SU-DHL-6 (cell line): ENCODE results near the gene DCLRE1C.
"Not testable (repeated sequence)": the region's sequence is repeated elsewhere in the genome, so short reads cannot be mapped to it uniquely, and the experiment has no call there.

Source experiments
- H2AFZ ChIP-seq: fragments of 200-600 bp; sonication (generic); 2 replicates; pipeline ENCODE4 v1.6.1; 2014; ENCODE audit warnings: low read depth, mild to moderate bottlenecking, moderate library complexity, mixed read lengths, antibody characterized with exemption, low read length; ENCODE audit not compliant: severe bottlenecking
- H3F3A ChIP-seq: fragments of 200-600 bp; shearing (Covaris generic); 2 replicates; pipeline ENCODE4 v1.6.0; 2016; ENCODE audit warnings: antibody characterized with exemption, mild to moderate bottlenecking; ENCODE audit not compliant: insufficient read depth
- H3K27ac ChIP-seq: fragments of 200-600 bp; sonication (generic); 2 replicates; pipeline ENCODE4 v1.5.1; 2016; ENCODE audit warnings: low read depth, mild to moderate bottlenecking, low read length, moderate library complexity, mixed read lengths
- H3K27me3 ChIP-seq: fragments of 200-600 bp; sonication (generic), shearing (Covaris generic); 2 replicates; pipeline ENCODE4 v1.6.0; 2014; ENCODE audit warnings: mild to moderate bottlenecking, low read length
- H3K36me3 ChIP-seq: fragments of 200-600 bp; sonication (generic); 2 replicates; pipeline ENCODE4 v1.6.1; 2014; ENCODE audit warnings: mild to moderate bottlenecking, low read length, mixed read lengths
- H3K4me2 ChIP-seq: fragments of 300-600, 200-600 bp; shearing (Covaris generic), sonication (generic); 2 replicates; pipeline ENCODE4 v1.6.0; 2014; ENCODE audit warnings: low read length, low read depth, mild to moderate bottlenecking; ENCODE audit not compliant: poor library complexity, severe bottlenecking
- H3K4me3 ChIP-seq: fragments of 200-600 bp; sonication (generic); 2 replicates; pipeline ENCODE4 v1.5.1; 2014; ENCODE audit warnings: antibody characterized with exemption, low read length, mild to moderate bottlenecking, mixed read lengths; ENCODE audit not compliant: insufficient read depth, poor library complexity, severe bottlenecking
- H3K79me2 ChIP-seq: fragments of 200-600 bp; sonication (generic); 2 replicates; pipeline ENCODE4 v1.6.1; 2014; ENCODE audit warnings: mild to moderate bottlenecking, low read length, moderate library complexity; ENCODE audit not compliant: insufficient read depth
- H3K9ac ChIP-seq: fragments of 200-600 bp; sonication (generic); 2 replicates; pipeline ENCODE4 v1.7.0; 2014; ENCODE audit warnings: mild to moderate bottlenecking, low read length
- H3K9me2 ChIP-seq: fragments of 200-600 bp; sonication (generic); replicated peaks from 2 replicates; pipeline ENCODE4 v1.6.1; 2014; ENCODE audit warnings: low read length; ENCODE audit not compliant: insufficient read depth
- H3K9me3 ChIP-seq: fragments of 200-600 bp; sonication (generic); 2 replicates; pipeline ENCODE4 v1.6.1; 2014; ENCODE audit warnings: low read length, mixed read lengths; ENCODE audit not compliant: insufficient read depth
- H4K20me1 ChIP-seq: fragments of 200-600 bp; sonication (generic); 2 replicates; pipeline ENCODE4 v1.6.1; 2014; ENCODE audit warnings: low read depth, mild to moderate bottlenecking, antibody characterized with exemption, low read length, moderate library complexity, mixed read lengths
- CTCF ChIP-seq: fragments of 200-600 bp; sonication (generic); IDR thresholded peaks from one replicate; pipeline ENCODE4 v1.5.1; 2017; ENCODE audit warnings: antibody characterized with exemption, mild to moderate bottlenecking, low read length, moderate library complexity; ENCODE audit not compliant: insufficient read depth, poor library complexity, severe bottlenecking
- EZH2phosphoT487 ChIP-seq: fragments of 200-600 bp; sonication (generic), shearing (Covaris generic); conservative IDR thresholded peaks from 2 replicates; pipeline ENCODE4 v1.6.1; 2018; ENCODE audit warnings: mild to moderate bottlenecking, antibody characterized with exemption, low read length, moderate library complexity, mixed read lengths

The DCLRE1C gene

GRCh38 chr10:14873090-14873760, 80.7 kb downstream of the DCLRE1C start:
- Histone ChIP-seq H4K20me1 (no peaks in the 10 kb centered on the region), H3K27ac (no peak overlapping the region), H3K9me2 (no peaks in the 10 kb centered on the region), H3F3A (peaks cover 26% of the 10 kb centered on the region), H3K79me2 (peaks cover 21% of the 10 kb centered on the region), H3K27me3 (no peaks in the 10 kb centered on the region), H2AFZ (no peak overlapping the region), H3K36me3 (peaks cover 28% of the 10 kb centered on the region), H3K9ac (no peak overlapping the region), H3K4me2 (no peak overlapping the region), H3K9me3 (no peaks in the 10 kb centered on the region), H3K4me3 (no peak overlapping the region)
- no peak for TF ChIP-seq CTCF
- TF ChIP-seq EZH2phosphoT487: no peak

DNA sequence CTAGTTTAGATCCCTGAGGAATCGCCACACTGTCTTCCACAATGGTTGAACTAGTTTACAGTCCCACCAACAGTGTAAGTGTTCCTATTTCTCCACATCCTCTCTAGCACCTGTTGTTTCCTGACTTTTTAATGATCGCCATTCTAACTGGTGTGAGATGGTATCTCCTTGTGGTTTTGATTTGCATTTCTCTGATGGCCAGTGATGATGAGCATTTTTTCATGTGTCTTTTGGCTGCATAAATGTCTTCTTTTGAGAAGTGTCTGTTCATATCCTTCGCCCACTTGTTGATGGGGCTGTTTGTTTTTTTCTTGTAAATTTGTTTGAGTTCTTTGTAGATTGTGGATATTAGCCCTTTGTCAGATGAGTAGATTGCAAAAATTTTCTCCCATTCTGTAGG, 89.0 kb downstream of the DCLRE1C start:
- not testable (repeated sequence) for H3K9ac ChIP-seq, H4K20me1 ChIP-seq, H3K9me3 ChIP-seq, H3K4me2 ChIP-seq, H3K79me2 ChIP-seq, H3K27me3 ChIP-seq, H3K4me3 ChIP-seq, H3K27ac ChIP-seq, H2AFZ ChIP-seq, H3K9me2 ChIP-seq
- H3K36me3 ChIP-seq: peaks cover 23% of the 10 kb centered on the region; the same call in 1 of the 2 replicates
- H3F3A ChIP-seq: peaks cover 10% of the 10 kb centered on the region; the same call in 1 of the 2 replicates

DNA sequence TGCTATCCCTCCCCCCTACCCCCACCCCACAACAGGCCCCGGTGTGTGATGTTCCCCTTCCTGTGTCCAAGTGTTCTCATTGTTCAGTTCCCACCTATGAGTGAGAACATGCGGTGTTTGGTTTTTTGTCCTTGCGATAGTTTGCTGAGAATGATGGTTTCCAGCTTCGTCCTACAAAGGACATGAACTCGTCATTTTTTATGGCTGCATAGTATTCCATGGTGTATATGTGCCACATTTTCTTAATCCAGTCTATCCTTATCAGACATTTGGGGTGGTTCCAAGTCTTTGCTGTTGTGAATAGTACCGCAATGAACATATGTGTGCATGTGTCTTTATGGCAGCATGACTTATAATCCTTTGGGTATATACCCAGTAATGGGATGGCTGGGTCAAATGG, 89.4 kb downstream of the DCLRE1C start:
- H3K9ac ChIP-seq, H4K20me1 ChIP-seq, H3K4me2 ChIP-seq, H3K4me3 ChIP-seq, H3K27me3 ChIP-seq, H3K27ac ChIP-seq, H2AFZ ChIP-seq, H3K9me3 ChIP-seq, H3K79me2 ChIP-seq, H3K9me2 ChIP-seq: not testable (repeated sequence)
- Histone ChIP-seq H3F3A (peaks cover 10% of the 10 kb centered on the region; the same call in 1 of the 2 replicates), H3K36me3 (peaks cover 19% of the 10 kb centered on the region; the same call in 1 of the 2 replicates)

GRCh38 chr10:14860791-14861190, 93.1 kb downstream of the DCLRE1C start:
- Histone ChIP-seq H3K27ac (no peak overlapping the region), H3K9me3 (no peaks in the 10 kb centered on the region), H3K79me2 (no peaks in the 10 kb centered on the region), H3K9ac (no peak overlapping the region), H3K36me3 (peaks cover 10% of the 10 kb centered on the region; the same call in 1 of the 2 replicates), H3K27me3 (no peaks in the 10 kb centered on the region), H4K20me1 (no peaks in the 10 kb centered on the region), H2AFZ (no peak overlapping the region), H3K9me2 (no peaks in the 10 kb centered on the region), H3K4me3 (no peak overlapping the region), H3K4me2 (no peak overlapping the region), H3F3A (no peaks in the 10 kb centered on the region)
- no peak for TF ChIP-seq EZH2phosphoT487
- no peak for TF ChIP-seq CTCF
